ENCODE results near the gene POTEM. TPM values are rescaled to one million over a fixed set of nuclear protein-coding genes. Genes with fewer than 3 reads are reported as not detected.

Gene POTEM
- total RNA-seq: not detected in 2 replicates

DNA sequence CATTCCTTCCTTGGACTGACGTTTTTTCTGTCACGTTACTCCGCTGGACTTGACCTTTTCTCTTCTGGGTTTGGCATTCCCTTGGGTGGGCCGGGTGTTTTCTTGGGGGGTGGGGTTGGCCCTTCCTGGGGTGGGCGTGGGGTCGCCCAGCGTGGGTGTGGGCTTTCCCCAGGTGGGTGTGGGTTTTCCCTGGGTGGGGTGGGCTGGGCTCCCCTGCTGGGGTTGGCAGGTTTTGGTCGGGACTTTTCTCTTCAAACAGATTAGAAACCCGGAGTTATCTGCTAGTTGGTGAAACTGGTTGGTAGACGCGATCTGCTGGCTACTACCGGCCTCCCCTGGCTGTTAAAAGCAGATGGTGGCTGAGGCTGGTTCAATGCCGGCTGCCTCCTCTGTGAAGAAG, at the start of gene POTEM:
TSS of gene POTEM (plus strand) at position 301 of the 400 bp plus-strand sequence. CDS start at position 353, 52 bp downstream.

